PC-9 (cell line): Measurements from ENCODE around the gene OPN1MW2. TPM values are rescaled to one million over a fixed set of nuclear protein-coding genes. Genes with fewer than 3 reads are reported as not detected.
"Not testable (repeated sequence)": the region's sequence is repeated elsewhere in the genome, so short reads cannot be mapped to it uniquely, and the experiment has no call there.

Source experiments
- Bru-seq: library from RNA; stranded (reverse); fragments of 400-500 nt; gene quantifications from one replicate; lab custom pipeline; 2021; lab: Mats Ljungman, UMichigan
- BruChase-seq, 2 experiments: library from RNA; stranded (reverse); fragments of 400-500 nt; gene quantifications; one replicate each; lab custom pipeline; 2021; lab: Mats Ljungman, UMichigan
- BruUV-seq: library from RNA; stranded (reverse); fragments of 400-500 nt; replicated peaks from 2 replicates; lab custom pipeline; 2021; lab: Mats Ljungman, UMichigan
- CTCF ChIA-PET: fragments of 300-600 bp; sonication (Branson Sonifier 250); formaldehyde crosslinking; loops from one replicate; lab custom pipeline; 2022; ENCODE audit warnings: antibody characterized with exemption; lab: Charles Lee
- POLR2A ChIA-PET: fragments of 300-600 bp; sonication (Branson Sonifier 250); formaldehyde crosslinking; loops from one replicate; lab custom pipeline; 2022; ENCODE audit warnings: antibody characterized with exemption; ENCODE audit not compliant: unreplicated experiment; lab: Charles Lee
- DNase-seq, 2 experiments: peaks; one replicate each; pipeline versions ENCODE4 v3.0.0 to v3.0.0-alpha.2; 2015 to 2022; ENCODE audit warnings: mixed read lengths in 1 of 2
- H2AFZ ChIP-seq: fragments of 200-600 bp; sonication (generic); 2 replicates; pipeline ENCODE4 v1.8.1; 2017; ENCODE audit warnings: antibody characterized with exemption
- H3F3A ChIP-seq: fragments of 200-600 bp; sonication (generic); 2 replicates; pipeline ENCODE4 v1.8.1; 2017; ENCODE audit warnings: antibody characterized with exemption, mild to moderate bottlenecking, low read depth; ENCODE audit not compliant: insufficient read depth
- H3K27ac ChIP-seq: fragments of 200-600 bp; sonication (generic); 2 replicates; pipeline ENCODE4 v1.6.1; 2016; ENCODE audit warnings: mixed run types
- H3K27me3 ChIP-seq: fragments of 200-600 bp; sonication (generic); 2 replicates; pipeline ENCODE4 v1.6.1; 2016; ENCODE audit warnings: low read depth, mixed run types; ENCODE audit not compliant: insufficient read depth
- H3K36me3 ChIP-seq: fragments of 200-600 bp; sonication (generic); 2 replicates; pipeline ENCODE4 v1.6.1; 2016; ENCODE audit warnings: low read depth, mixed run types
- H3K4me1 ChIP-seq: fragments of 200-600 bp; sonication (generic); replicated peaks from 2 replicates; pipeline ENCODE4 v1.6.1; 2016; ENCODE audit warnings: mixed run types; ENCODE audit not compliant: insufficient read depth
- H3K4me2 ChIP-seq: fragments of 200-600 bp; sonication (generic); 2 replicates; pipeline ENCODE4 v1.6.1; 2017; ENCODE audit warnings: mixed run types
- H3K4me3 ChIP-seq: fragments of 200-600 bp; sonication (generic); 2 replicates; pipeline ENCODE4 v1.6.1; 2016; ENCODE audit warnings: mixed run types
- H3K79me2 ChIP-seq: fragments of 200-600 bp; sonication (generic); 2 replicates; pipeline ENCODE4 v1.6.1; 2017; ENCODE audit warnings: low read depth, mixed run types
- H3K9me2 ChIP-seq: fragments of 200-600 bp; sonication (generic); 2 replicates; pipeline ENCODE4 v1.8.1; 2017; ENCODE audit warnings: mild to moderate bottlenecking; ENCODE audit not compliant: insufficient read depth
- H3K9me3 ChIP-seq: fragments of 200-600 bp; sonication (generic); 2 replicates; pipeline ENCODE4 v1.8.1; 2016; ENCODE audit warnings: low read depth; ENCODE audit not compliant: insufficient read depth
- H4K20me1 ChIP-seq: fragments of 200-600 bp; sonication (generic); 2 replicates; pipeline ENCODE4 v1.8.1; 2017; ENCODE audit not compliant: insufficient read depth
- intact Hi-C: fragments of 100-400 bp; cut with micrococcal nuclease; formaldehyde crosslinking; loops from one replicate; pipeline ENCODE4 v1.10.0; 2022; ENCODE audit not compliant: unreplicated experiment
- long read RNA-seq: library from polyadenylated mRNA; stranded (forward); transcript quantifications from one replicate; pipeline ENCODE4 v2.0.0, GENCODE V29; 2022
- total RNA-seq: library from RNA; stranded (reverse); gene quantifications from 2 replicates; pipeline ENCODE4 v1.2.3, GENCODE V29; 2021

Gene OPN1MW2
- total RNA-seq: not detected in 2 replicates
- Bru-seq, nascent RNA: not detected
- BruChase-seq, experiment 1, labeled RNA remaining after a 2-hour chase: not detected
- BruChase-seq, experiment 2, labeled RNA remaining after a 6-hour chase: not detected
- long read RNA-seq: 0 reads

DNA sequence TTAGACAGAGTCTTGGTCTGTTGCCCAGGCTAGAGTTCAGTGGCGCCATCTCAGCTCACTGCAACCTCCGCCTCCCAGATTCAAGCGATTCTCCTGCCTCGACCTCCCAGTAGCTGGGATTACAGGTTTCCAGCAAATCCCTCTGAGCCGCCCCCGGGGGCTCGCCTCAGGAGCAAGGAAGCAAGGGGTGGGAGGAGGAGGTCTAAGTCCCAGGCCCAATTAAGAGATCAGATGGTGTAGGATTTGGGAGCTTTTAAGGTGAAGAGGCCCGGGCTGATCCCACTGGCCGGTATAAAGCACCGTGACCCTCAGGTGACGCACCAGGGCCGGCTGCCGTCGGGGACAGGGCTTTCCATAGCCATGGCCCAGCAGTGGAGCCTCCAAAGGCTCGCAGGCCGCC is at the start of gene OPN1MW2:
Gene OPN1MW2 (plus strand): TSS at position 301 of the 400 bp plus-strand sequence. CDS start 60 bp downstream, at position 361.
- H3K4me3 ChIP-seq, POLR2A ChIA-PET, DNase-seq, H3K9me2 ChIP-seq, H3K79me2 ChIP-seq, CTCF ChIA-PET, intact Hi-C loops, H3K27me3 ChIP-seq, H4K20me1 ChIP-seq, H3K36me3 ChIP-seq, BruUV-seq, H3K4me2 ChIP-seq, H3K9me3 ChIP-seq, H3K27ac ChIP-seq, H3K4me1 ChIP-seq, H2AFZ ChIP-seq, H3F3A ChIP-seq: not testable (repeated sequence)

DNA sequence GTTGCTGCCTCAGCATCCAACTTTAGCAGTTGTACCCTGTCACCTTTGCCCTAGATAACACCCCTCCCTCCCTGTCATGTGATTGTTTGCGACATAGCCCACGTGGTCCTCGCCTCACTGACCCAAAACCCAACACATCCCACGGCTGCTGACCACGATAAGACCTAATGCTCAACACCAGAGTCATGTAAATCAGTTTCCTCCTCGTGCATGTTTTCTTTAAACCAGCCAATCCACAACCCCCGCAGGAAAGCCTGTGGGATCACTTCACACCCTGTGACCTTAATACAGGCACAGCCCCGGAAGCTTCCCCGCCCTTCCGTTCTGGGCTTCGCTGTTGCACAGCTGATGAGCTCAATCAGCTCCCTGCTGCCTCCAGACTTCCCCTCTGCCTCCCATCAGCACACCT is 47.0 kb upstream of the OPN1MW2 start:
- H3K79me2 ChIP-seq, POLR2A ChIA-PET, H3K4me3 ChIP-seq, H3K27ac ChIP-seq, H3K27me3 ChIP-seq, H3K9me3 ChIP-seq, H2AFZ ChIP-seq, DNase-seq, H3K4me2 ChIP-seq, BruUV-seq, H3F3A ChIP-seq, CTCF ChIA-PET, H3K4me1 ChIP-seq, H4K20me1 ChIP-seq, H3K9me2 ChIP-seq, H3K36me3 ChIP-seq, intact Hi-C loops: not testable (repeated sequence)

DNA sequence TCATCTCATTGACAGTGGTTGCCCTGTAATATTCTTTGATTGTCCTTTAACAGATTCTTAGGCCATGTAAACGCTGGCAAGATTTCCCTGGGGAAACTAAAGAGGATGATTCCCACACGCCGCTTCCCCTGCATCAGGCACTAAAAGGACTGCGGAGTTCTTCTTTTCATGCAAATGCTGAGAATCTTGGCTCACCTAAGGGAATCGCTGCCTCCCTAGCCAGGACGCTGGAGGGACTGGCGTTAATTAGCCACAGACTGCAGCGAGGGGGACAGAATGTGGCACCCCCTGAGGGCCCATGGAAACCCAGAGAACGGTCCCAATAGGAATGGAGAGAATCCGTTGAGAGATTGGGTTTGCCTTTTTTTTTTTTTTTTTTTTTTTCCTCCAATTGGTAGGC is 45.2 kb upstream of the OPN1MW2 start:
- H3K9me2 ChIP-seq, H4K20me1 ChIP-seq, BruUV-seq, H3K4me3 ChIP-seq, CTCF ChIA-PET, H3K27me3 ChIP-seq, H3F3A ChIP-seq, H3K4me1 ChIP-seq, H3K79me2 ChIP-seq, intact Hi-C loops, H3K9me3 ChIP-seq, H3K36me3 ChIP-seq, H3K4me2 ChIP-seq, H3K27ac ChIP-seq, H2AFZ ChIP-seq, POLR2A ChIA-PET, DNase-seq: not testable (repeated sequence)

DNA sequence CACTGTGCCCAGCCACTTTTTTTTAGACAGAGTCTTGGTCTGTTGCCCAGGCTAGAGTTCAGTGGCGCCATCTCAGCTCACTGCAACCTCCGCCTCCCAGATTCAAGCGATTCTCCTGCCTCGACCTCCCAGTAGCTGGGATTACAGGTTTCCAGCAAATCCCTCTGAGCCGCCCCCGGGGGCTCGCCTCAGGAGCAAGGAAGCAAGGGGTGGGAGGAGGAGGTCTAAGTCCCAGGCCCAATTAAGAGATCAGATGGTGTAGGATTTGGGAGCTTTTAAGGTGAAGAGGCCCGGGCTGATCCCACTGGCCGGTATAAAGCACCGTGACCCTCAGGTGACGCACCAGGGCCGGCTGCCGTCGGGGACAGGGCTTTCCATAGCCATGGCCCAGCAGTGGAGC is 37.3 kb upstream of the OPN1MW2 start, which contains the start of gene OPN1MW:
Gene OPN1MW (plus strand): TSS at position 301 of the 400 bp plus-strand sequence. CDS start 82 bp downstream, at position 383.
- H3F3A ChIP-seq, H3K4me2 ChIP-seq, H3K4me1 ChIP-seq, H3K9me2 ChIP-seq, intact Hi-C loops, CTCF ChIA-PET, H3K79me2 ChIP-seq, H4K20me1 ChIP-seq, POLR2A ChIA-PET, H3K9me3 ChIP-seq, H3K36me3 ChIP-seq, H2AFZ ChIP-seq, H3K27ac ChIP-seq, H3K4me3 ChIP-seq, H3K27me3 ChIP-seq, DNase-seq, BruUV-seq: not testable (repeated sequence)

DNA sequence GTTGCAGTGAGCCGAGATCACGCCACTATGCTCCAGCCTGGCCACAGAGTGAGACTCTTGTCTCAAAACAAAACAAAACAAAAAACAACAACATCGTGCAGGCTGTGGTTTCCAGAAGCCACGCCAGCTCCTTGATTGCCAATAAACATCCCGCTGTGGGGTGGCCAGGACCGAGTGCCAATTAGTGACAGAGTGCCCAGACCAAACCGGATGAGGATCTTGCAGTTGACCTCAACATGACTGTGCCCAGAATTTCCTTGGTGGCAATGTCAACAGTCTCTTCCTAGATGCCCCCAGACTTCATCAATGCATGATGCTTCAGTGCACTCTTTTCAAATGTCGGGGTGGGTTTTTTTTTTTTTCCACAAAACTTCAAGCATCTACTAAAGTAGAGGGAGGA is 35.8 kb upstream of the OPN1MW2 start:
- H3K4me2 ChIP-seq, H3K4me1 ChIP-seq, DNase-seq, H2AFZ ChIP-seq, H3K79me2 ChIP-seq, H3K4me3 ChIP-seq, BruUV-seq, POLR2A ChIA-PET, CTCF ChIA-PET, H3K36me3 ChIP-seq, H3K9me2 ChIP-seq, H3K9me3 ChIP-seq, H3K27ac ChIP-seq, H3K27me3 ChIP-seq, H3F3A ChIP-seq, intact Hi-C loops, H4K20me1 ChIP-seq: not testable (repeated sequence)

DNA sequence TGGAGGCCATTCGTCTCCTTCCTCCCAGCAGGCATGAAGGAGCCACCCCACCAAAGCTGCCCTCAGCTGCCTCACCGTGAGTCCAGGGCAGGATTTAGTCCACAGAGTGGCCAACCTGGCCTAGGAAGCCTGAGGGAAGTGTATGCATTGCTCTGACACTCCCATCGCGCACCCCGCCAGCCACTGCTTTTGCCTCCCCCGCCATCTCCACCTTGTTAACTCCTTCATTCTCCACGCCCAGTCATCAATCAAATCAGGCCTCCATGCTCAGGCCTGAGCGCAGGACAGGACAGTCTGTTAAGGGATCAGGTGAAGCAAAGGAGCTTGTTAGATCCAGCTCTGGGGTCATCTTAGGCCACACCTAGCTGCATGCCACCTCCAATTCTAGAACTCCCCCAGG is 26.7 kb upstream of the OPN1MW2 start:
- intact Hi-C loops, H4K20me1 ChIP-seq, H3K79me2 ChIP-seq, H2AFZ ChIP-seq, CTCF ChIA-PET, H3K9me2 ChIP-seq, BruUV-seq, H3K27me3 ChIP-seq, H3K9me3 ChIP-seq, H3K36me3 ChIP-seq, H3K4me3 ChIP-seq, H3K4me2 ChIP-seq, H3K27ac ChIP-seq, H3K4me1 ChIP-seq, DNase-seq, POLR2A ChIA-PET, H3F3A ChIP-seq: not testable (repeated sequence)

DNA sequence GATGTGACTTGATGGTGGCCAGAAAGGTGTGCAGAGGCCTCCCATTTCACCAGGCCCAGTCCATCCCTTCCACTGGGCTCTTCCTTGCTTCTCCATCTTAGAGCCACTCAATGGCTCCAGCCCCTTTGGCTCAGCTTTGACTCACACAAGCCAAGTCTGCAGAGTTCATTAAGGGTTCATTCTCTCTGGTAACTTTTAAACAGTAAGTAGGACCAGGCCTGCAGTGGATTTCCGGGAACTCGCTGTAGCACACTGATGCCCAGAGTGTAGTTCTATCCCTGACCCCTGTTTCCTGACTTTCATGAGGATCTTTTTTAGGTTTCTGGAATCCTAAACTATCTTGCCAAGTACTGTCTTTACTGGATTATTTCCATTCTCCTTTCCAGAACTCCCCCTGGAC is 25.2 kb upstream of the OPN1MW2 start:
- intact Hi-C loops, H2AFZ ChIP-seq, CTCF ChIA-PET, H3K36me3 ChIP-seq, H3K9me3 ChIP-seq, H3K4me1 ChIP-seq, DNase-seq, H4K20me1 ChIP-seq, H3K27ac ChIP-seq, H3K4me3 ChIP-seq, H3K4me2 ChIP-seq, H3F3A ChIP-seq, POLR2A ChIA-PET, H3K79me2 ChIP-seq, H3K27me3 ChIP-seq, H3K9me2 ChIP-seq, BruUV-seq: not testable (repeated sequence)
